Measurements from ENCODE around the gene NAP1L4. TPM values are rescaled to one million over a fixed set of nuclear protein-coding genes. Genes with fewer than 3 reads are reported as not detected.

NAP1L4 gene
- total RNA-seq, 4 donors from 2014 or later, result 67.2 to 99.0 (median 82.4) TPM

DNA sequence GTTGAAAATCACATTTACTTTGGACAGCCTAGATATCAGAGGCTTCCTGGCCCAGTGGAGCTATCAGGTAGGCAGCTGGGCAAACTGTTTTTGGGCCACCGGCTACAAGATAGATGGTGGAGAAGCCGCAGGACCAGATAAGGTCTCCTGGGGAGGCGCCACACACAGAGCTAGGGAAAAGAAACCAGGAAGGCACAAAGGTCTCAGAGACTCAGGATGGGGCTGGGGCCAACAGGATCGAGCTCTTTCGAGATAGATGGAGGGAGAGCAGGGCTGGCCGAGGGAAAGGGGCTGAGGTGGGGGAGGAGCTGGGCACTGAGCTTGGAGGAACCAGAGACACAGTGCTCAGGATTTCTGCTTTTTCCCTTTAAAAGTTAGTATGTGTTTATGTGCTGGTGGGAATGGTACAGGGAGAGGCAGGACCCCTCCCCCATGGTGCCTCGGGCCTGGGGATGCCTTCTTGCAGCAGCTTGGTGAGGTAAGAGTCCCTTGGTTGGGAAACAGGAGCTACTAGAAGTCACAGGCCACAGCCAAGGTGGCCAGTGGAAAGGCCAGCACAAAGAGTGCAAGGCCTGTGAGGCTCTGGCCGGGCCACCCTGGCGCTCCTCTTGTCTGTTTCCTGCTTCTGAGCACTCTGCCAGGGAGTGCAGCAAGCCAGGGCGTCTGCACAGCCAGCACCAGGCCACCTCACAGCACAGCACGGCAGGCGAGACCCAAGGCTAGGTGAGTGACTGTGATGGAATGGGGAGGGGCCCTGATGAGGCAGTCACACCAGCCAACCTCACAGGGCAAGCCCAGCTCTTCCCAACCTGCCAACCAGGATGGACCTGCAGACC, 11.5 kb upstream of the NAP1L4 start:
- intact Hi-C loops (cut with DNase I; ENCODE audit: low total_unique reads), result no loop called here
- no peak overlapping the region for H3K4me3 ChIP-seq (ENCODE audit: low read depth, poor library complexity, severe bottlenecking)
- WGBS, 2 donors, result 59 to 66% methylated on average over 12 of the region's 12 CpGs
- TF ChIP-seq, protein P1, sequence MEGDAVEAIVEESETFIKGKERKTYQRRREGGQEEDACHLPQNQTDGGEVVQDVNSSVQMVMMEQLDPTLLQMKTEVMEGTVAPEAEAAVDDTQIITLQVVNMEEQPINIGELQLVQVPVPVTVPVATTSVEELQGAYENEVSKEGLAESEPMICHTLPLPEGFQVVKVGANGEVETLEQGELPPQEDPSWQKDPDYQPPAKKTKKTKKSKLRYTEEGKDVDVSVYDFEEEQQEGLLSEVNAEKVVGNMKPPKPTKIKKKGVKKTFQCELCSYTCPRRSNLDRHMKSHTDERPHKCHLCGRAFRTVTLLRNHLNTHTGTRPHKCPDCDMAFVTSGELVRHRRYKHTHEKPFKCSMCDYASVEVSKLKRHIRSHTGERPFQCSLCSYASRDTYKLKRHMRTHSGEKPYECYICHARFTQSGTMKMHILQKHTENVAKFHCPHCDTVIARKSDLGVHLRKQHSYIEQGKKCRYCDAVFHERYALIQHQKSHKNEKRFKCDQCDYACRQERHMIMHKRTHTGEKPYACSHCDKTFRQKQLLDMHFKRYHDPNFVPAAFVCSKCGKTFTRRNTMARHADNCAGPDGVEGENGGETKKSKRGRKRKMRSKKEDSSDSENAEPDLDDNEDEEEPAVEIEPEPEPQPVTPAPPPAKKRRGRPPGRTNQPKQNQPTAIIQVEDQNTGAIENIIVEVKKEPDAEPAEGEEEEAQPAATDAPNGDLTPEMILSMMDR (IDR thresholded peaks at IDR 0.05), result no peak
- no peak for TF ChIP-seq POLR2A (IDR thresholded peaks at IDR 0.05)
- peak in 1 of 2 donors; percentile 82 for DNase-seq (ENCODE audit: low spot score in 2 of 2)

DNA sequence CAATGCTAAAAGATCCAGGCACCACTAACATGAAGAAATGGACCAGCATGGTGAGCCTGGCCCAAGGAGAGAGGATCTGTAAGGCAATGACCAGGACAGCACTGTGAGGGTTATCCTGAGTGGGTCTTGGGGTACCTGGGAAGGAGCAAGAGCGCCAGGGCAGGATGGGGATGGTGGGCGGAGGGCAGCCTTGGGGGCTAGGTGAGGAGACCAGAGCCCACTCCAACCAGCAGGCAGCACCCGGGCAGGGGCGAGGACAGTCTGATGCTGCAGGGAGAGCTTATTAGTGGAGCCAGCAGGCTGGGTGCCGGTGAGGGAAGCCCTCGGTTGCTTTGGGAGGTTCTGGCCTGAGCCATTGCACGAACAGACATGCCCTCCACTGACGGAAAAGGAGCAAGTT, 10.7 kb upstream of the NAP1L4 start:
- H3K4me3 ChIP-seq (ENCODE audit: low read depth, poor library complexity, severe bottlenecking), result no peak overlapping the region
- intact Hi-C loops (cut with DNase I; ENCODE audit: low total_unique reads), result no loop called here
- TF ChIP-seq, protein P1 (IDR thresholded peaks at IDR 0.05), result no peak
- no peak for TF ChIP-seq POLR2A (IDR thresholded peaks at IDR 0.05)
- peak in 1 of 2 donors; percentile 72 for DNase-seq (ENCODE audit: low spot score in 2 of 2)
- 75 to 76% methylated on average over 8 of the region's 8 CpGs for WGBS, 2 donors

DNA sequence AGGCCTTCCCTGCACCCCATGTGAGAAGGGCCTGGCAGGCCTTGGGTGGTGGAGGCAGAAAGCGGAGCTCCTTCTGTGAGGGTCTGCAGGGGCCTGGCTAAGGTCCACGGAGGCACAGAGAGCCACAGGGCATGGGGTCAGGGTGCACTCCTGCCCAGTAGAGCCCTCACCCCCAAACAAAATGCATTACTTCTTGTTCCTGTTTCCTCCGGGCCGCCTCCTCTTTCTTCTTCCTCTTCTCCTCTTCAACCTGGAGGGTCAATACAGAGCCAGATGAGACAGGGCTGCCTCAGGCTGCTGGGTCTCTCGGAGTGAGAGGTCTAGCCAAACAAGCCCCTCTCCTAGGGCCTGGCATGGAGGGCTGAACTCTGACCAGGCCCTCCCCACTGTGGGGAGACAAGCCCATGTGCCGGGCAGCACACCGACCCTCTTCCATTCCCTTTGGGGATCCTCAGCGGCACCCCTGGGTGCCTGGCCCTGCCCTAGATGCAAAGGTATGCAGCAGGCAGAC, 10.3 kb upstream of the NAP1L4 start:
- H3K4me3 ChIP-seq (ENCODE audit: low read depth, poor library complexity, severe bottlenecking), result no peak overlapping the region
- DNase-seq (ENCODE audit: low spot score in 2 of 2), result peak in 1 of 2 donors; percentile 76
- 91 to 92% methylated on average over 8 of the region's 8 CpGs for WGBS, 2 donors
- intact Hi-C loops (cut with DNase I; ENCODE audit: low total_unique reads), result no loop called here
- TF ChIP-seq POLR2A (IDR thresholded peaks at IDR 0.05), result no peak
- TF ChIP-seq, protein P1 (IDR thresholded peaks at IDR 0.05), result no peak

DNA sequence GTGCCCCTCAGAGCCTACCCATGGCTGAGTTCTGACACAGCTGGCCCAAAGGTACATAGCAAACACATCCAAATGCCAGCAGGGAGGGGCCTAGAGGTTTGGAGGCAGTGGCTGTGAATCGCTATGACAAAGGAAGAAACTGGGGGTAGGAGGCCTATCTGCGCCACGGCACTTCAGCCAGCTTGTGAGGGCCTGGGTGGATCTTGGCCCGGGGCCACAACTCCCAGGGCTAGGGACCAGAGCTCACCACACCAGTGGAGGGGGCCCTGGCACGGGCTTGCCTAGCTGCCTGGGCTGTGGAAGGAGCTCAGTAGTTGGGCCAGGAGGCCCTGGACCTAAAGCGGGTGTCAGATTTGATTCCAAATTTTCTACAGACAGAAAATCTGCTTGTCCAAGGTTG, 9.4 kb upstream of the NAP1L4 start:
- peak in 1 of 2 donors; percentile 78 for DNase-seq (ENCODE audit: low spot score in 2 of 2)
- intact Hi-C loops (cut with DNase I; ENCODE audit: low total_unique reads), result no loop called here
- WGBS, 2 donors, result 49 to 66% methylated on average over 6 of the region's 6 CpGs
- TF ChIP-seq, protein P1 (IDR thresholded peaks at IDR 0.05), result no peak
- no peak for TF ChIP-seq POLR2A (IDR thresholded peaks at IDR 0.05)
- H3K4me3 ChIP-seq (ENCODE audit: low read depth, poor library complexity, severe bottlenecking), result no peak overlapping the region

DNA sequence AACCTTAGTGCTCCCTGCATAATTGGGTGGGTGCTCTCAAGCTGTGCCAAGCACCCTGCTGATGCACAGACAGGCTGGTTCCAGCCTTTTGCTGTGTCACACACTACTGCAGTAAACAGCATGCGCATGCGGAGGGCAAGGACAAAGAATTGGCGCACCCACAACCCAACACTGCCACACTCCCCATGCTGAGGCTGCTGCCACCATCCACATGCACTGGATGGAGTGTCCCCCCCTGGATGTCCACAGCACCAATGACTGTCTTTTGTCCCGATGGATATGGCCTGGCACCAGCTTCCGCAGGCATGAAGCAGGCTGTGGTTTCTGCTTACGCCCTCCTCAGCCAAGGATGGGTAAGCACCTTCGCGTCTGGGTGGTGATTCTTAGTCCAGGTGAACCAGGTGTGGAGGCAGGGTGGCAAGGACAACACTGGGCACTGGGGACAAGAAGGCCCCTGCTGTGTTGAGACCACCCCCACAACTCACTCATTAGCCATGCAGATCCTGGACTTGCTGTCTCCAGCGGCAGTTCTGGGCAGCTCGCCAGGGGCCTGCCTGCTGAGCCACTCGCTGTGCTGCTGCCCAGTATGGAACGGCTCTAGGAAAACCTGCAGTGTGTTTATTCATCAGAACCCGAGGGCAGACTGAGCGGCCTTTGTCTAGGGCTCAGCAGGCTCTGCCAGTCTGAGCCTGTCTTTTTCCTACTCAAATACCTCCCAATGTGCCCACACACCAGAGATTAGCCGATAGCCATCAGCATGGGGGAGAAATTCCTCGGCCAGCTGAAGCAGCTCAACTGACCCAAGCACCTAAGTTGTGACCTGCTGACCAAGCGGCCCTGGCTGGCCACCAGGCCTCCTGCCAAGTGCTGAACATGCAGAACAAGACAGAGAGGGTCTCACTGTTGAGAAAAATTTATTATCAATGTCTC, 8.2 kb upstream of the NAP1L4 start:
- 44 to 59% methylated on average over 17 of the region's 17 CpGs for WGBS, 2 donors
- intact Hi-C loops (cut with DNase I; ENCODE audit: low total_unique reads), result no loop called here
- no peak overlapping the region for H3K4me3 ChIP-seq (ENCODE audit: low read depth, poor library complexity, severe bottlenecking)
- TF ChIP-seq POLR2A (IDR thresholded peaks at IDR 0.05), result no peak
- peak in 1 of 2 donors; percentile 88 for DNase-seq (ENCODE audit: low spot score in 2 of 2)

All from lower leg skin (tissue), 4 donors.